ENCODE measurements around the gene TRABD2B. TPM values are rescaled to one million over a fixed set of nuclear protein-coding genes. Genes with fewer than 3 reads are reported as not detected.

The TRABD2B gene
- total RNA-seq, 1 donor from 2014 or later: 0.89 TPM

- Histone ChIP-seq H3K4me3 (ENCODE audit: insufficient read depth, low read depth, low read length) (no peak overlapping the region), H3K79me2 (ENCODE audit: insufficient read depth, low read length) (no peaks in the 10 kb centered on the region), H3K4me2 (ENCODE audit: low read length) (no peak overlapping the region), H3K9me3 (ENCODE audit: insufficient read depth, low read depth, low read length) (no peaks in the 10 kb centered on the region), H4K20me1 (ENCODE audit: insufficient read depth, low read length) (no peaks in the 10 kb centered on the region), H3K4me1 (ENCODE audit: insufficient read depth, low read length) (no peaks in the 10 kb centered on the region), H3K36me3 (ENCODE audit: insufficient read depth, low read length) (no peaks in the 10 kb centered on the region), H3K27ac (ENCODE audit: low read depth, low read length) (no peak overlapping the region), H2AFZ (ENCODE audit: low read depth, low read length) (no peak overlapping the region), H3K9ac (ENCODE audit: low read length) (no peak overlapping the region), H3K27me3 (ENCODE audit: insufficient read depth, low read length) (no peaks in the 10 kb centered on the region)
- Mint-ChIP-seq H3K4me3 (ENCODE audit: unreplicated experiment) (no peak overlapping the region), H3K9me3 (ENCODE audit: unreplicated experiment) (peaks cover 2% of the 10 kb centered on the region), H3K4me1 (ENCODE audit: low read depth, unreplicated experiment) (no peaks in the 10 kb centered on the region), H3K27ac (ENCODE audit: unreplicated experiment) (no peak overlapping the region), H3K27me3 (ENCODE audit: low read depth, unreplicated experiment) (peaks cover 50% of the 10 kb centered on the region), H3K36me3 (ENCODE audit: low read depth, unreplicated experiment) (peaks cover 4% of the 10 kb centered on the region)
- DNase-seq (ENCODE audit: low read depth) (no peak), FAIRE-seq (no peak)
- TF ChIP-seq EZH2 (IDR thresholded peaks at IDR 0.05; ENCODE audit: insufficient read depth, low read length): no peak
- TF ChIP-seq, protein P1, sequence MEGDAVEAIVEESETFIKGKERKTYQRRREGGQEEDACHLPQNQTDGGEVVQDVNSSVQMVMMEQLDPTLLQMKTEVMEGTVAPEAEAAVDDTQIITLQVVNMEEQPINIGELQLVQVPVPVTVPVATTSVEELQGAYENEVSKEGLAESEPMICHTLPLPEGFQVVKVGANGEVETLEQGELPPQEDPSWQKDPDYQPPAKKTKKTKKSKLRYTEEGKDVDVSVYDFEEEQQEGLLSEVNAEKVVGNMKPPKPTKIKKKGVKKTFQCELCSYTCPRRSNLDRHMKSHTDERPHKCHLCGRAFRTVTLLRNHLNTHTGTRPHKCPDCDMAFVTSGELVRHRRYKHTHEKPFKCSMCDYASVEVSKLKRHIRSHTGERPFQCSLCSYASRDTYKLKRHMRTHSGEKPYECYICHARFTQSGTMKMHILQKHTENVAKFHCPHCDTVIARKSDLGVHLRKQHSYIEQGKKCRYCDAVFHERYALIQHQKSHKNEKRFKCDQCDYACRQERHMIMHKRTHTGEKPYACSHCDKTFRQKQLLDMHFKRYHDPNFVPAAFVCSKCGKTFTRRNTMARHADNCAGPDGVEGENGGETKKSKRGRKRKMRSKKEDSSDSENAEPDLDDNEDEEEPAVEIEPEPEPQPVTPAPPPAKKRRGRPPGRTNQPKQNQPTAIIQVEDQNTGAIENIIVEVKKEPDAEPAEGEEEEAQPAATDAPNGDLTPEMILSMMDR (IDR thresholded peaks at IDR 0.05; ENCODE audit: insufficient read depth, low read depth, low read length): no peak
Measured at GRCh38 chr1:47777322-47777721, 219.9 kb downstream of the TRABD2B start.

DNA sequence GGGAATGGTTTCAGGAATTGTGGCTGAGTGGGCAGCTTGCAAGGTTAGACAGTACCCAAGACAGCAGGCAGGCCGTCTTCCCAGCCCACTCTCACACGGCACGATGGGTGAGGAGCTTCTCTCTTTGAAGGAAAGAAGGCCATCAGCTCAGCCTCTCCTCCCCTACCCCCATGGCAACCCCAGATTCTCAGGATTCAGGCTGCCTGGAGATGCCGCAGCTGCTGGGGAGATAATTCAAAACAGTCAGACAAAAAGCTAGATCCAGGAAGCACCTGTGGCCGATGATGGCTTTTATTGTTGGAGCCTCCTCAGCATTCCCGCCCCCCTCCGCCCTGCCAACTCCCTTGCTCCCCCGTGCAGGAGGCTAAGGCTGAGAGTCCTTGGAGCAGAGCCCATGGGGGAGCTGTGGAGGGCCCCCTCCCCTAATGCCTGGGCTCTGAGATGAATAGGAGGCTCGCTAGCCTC lies 220.5 kb downstream of the TRABD2B start:
- TF ChIP-seq EZH2 (IDR thresholded peaks at IDR 0.05; ENCODE audit: insufficient read depth, low read length): no peak
- TF ChIP-seq, protein P1 (IDR thresholded peaks at IDR 0.05; ENCODE audit: insufficient read depth, low read depth, low read length): no peak
- H3K27me3 Mint-ChIP-seq (ENCODE audit: low read depth, unreplicated experiment): peaks cover 47% of the 10 kb centered on the region
- Histone ChIP-seq H3K27me3 (ENCODE audit: insufficient read depth, low read length) (no peaks in the 10 kb centered on the region), H3K4me1 (ENCODE audit: insufficient read depth, low read length) (no peaks in the 10 kb centered on the region), H2AFZ (ENCODE audit: low read depth, low read length) (no peak overlapping the region), H3K9me3 (ENCODE audit: insufficient read depth, low read depth, low read length) (no peaks in the 10 kb centered on the region), H3K79me2 (ENCODE audit: insufficient read depth, low read length) (no peaks in the 10 kb centered on the region), H3K36me3 (ENCODE audit: insufficient read depth, low read length) (no peaks in the 10 kb centered on the region), H3K4me3 (ENCODE audit: insufficient read depth, low read depth, low read length) (no peak overlapping the region), H3K27ac (ENCODE audit: low read depth, low read length) (no peak overlapping the region), H3K4me2 (ENCODE audit: low read length) (no peak overlapping the region), H4K20me1 (ENCODE audit: insufficient read depth, low read length) (no peaks in the 10 kb centered on the region), H3K9ac (ENCODE audit: low read length) (no peak overlapping the region)
- H3K9me3 Mint-ChIP-seq (ENCODE audit: unreplicated experiment): no peaks in the 10 kb centered on the region
- H3K27ac Mint-ChIP-seq (ENCODE audit: unreplicated experiment): no peak overlapping the region
- DNase-seq (ENCODE audit: low read depth) (no peak), FAIRE-seq (no peak)
- no peak overlapping the region for H3K4me3 Mint-ChIP-seq (ENCODE audit: unreplicated experiment)
- H3K36me3 Mint-ChIP-seq (ENCODE audit: low read depth, unreplicated experiment): peaks cover 4% of the 10 kb centered on the region
- no peaks in the 10 kb centered on the region for H3K4me1 Mint-ChIP-seq (ENCODE audit: low read depth, unreplicated experiment)

DNA sequence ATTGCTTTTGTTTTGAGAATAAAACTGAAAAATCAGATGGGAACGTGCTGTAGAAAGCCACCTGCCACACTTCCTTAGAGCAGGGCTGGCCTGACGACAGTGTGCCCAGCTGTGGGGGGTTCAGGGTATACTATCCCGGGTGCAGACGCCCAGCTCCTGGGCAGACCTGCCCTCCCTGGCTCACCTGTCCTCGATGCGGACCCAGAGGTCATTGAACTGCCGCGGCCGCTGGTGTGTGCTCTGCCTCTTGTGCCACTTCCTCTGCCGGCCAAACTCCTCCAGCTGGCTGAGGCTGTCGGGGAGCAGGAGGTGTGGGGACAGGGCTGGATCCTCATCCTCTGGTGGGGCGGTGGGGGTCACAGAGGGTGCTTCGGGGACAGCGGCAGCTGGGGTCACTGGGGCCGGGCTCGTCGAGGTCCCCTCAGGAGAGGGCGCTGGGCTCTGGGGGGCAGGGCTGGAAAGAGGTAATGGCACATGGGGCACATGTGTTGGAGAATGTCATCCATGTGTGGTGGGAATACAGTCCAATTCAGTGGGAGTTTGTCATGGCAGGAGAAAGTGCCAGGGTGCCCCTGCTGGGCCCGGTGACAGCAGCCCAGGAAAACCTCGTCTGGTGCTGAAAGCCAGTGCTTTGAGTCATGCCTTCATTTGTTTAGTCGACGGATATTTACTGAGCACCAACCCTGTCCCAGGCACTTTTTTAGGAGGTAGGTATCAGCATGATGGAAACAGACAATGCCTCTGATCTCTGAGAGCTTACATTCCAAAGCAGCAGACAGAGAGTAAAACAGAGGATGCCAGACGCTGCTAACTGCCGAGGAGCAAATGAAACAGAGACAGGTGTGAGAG lies 222.0 kb downstream of the TRABD2B start:
- Histone ChIP-seq H2AFZ (ENCODE audit: low read depth, low read length) (no peak overlapping the region), H3K4me3 (ENCODE audit: insufficient read depth, low read depth, low read length) (no peak overlapping the region), H3K4me1 (ENCODE audit: insufficient read depth, low read length) (no peaks in the 10 kb centered on the region), H3K9me3 (ENCODE audit: insufficient read depth, low read depth, low read length) (no peaks in the 10 kb centered on the region), H3K4me2 (ENCODE audit: low read length) (no peak overlapping the region), H3K27me3 (ENCODE audit: insufficient read depth, low read length) (no peaks in the 10 kb centered on the region), H3K27ac (ENCODE audit: low read depth, low read length) (no peak overlapping the region), H3K79me2 (ENCODE audit: insufficient read depth, low read length) (no peaks in the 10 kb centered on the region), H3K9ac (ENCODE audit: low read length) (no peak overlapping the region), H3K36me3 (ENCODE audit: insufficient read depth, low read length) (no peaks in the 10 kb centered on the region), H4K20me1 (ENCODE audit: insufficient read depth, low read length) (no peaks in the 10 kb centered on the region)
- DNase-seq (ENCODE audit: low read depth) (no peak), FAIRE-seq (no peak)
- Mint-ChIP-seq H3K4me3 (ENCODE audit: unreplicated experiment) (no peak overlapping the region), H3K27me3 (ENCODE audit: low read depth, unreplicated experiment) (peaks cover 39% of the 10 kb centered on the region), H3K4me1 (ENCODE audit: low read depth, unreplicated experiment) (no peaks in the 10 kb centered on the region), H3K27ac (ENCODE audit: unreplicated experiment) (no peak overlapping the region), H3K9me3 (ENCODE audit: unreplicated experiment) (no peaks in the 10 kb centered on the region), H3K36me3 (ENCODE audit: low read depth, unreplicated experiment) (peaks cover 4% of the 10 kb centered on the region)
- no peak for TF ChIP-seq EZH2 (IDR thresholded peaks at IDR 0.05; ENCODE audit: insufficient read depth, low read length)
- TF ChIP-seq, protein P1 (IDR thresholded peaks at IDR 0.05; ENCODE audit: insufficient read depth, low read depth, low read length): no peak
